Neuronal stem cell (in vitro differentiated cells): ENCODE measurements around the gene CEP152.
"Not testable (repeated sequence)": the region's sequence is repeated elsewhere in the genome, so short reads cannot be mapped to it uniquely, and the experiment has no call there.

Experiments
- DNase-seq: peaks from one replicate; pipeline ENCODE4 v3.0.0-alpha.2; 2013; ENCODE audit warnings: low spot score
- H2AFZ ChIP-seq: one replicate; pipeline ENCODE4 v1.6.1; 2013; ENCODE audit warnings: mild to moderate bottlenecking, low read length, inconsistent platforms
- H2AK5ac ChIP-seq: 2 replicates; pipeline ENCODE4 v1.6.1; 2013; ENCODE audit warnings: low read depth, mild to moderate bottlenecking, inconsistent platforms, low read length, moderate library complexity, mixed read lengths
- H2BK120ac ChIP-seq: 2 replicates; pipeline ENCODE4 v1.6.1; 2013; ENCODE audit warnings: low read depth, mild to moderate bottlenecking, inconsistent platforms, low read length, moderate library complexity, mixed read lengths
- H2BK12ac ChIP-seq: one replicate; pipeline ENCODE4 v1.6.1; 2013; ENCODE audit warnings: low read length, inconsistent platforms
- H2BK15ac ChIP-seq: 2 replicates; pipeline ENCODE4 v1.6.1; 2013; ENCODE audit warnings: mild to moderate bottlenecking, low read length, inconsistent platforms, mixed read lengths
- H2BK5ac ChIP-seq: one replicate; pipeline ENCODE4 v1.6.1; 2013; ENCODE audit warnings: inconsistent platforms, mild to moderate bottlenecking, low read length, moderate library complexity
- H3K14ac ChIP-seq: one replicate; pipeline ENCODE4 v1.6.1; 2013; ENCODE audit warnings: low read length, inconsistent platforms
- H3K18ac ChIP-seq: 2 replicates; pipeline ENCODE4 v1.6.1; 2013; ENCODE audit warnings: low read length, inconsistent platforms
- H3K23ac ChIP-seq: 2 replicates; pipeline ENCODE4 v1.6.1; 2013; ENCODE audit warnings: low read depth, mild to moderate bottlenecking, mixed read lengths, low read length, inconsistent platforms; ENCODE audit not compliant: poor library complexity
- H3K27ac ChIP-seq: replicated peaks from 3 replicates; pipeline ENCODE4 v1.5.1; 2013; ENCODE audit warnings: low read length, inconsistent platforms
- H3K27me3 ChIP-seq, 3 experiments: 2 replicates each; pipeline ENCODE4 v1.6.1; 2013; ENCODE audit warnings: low read length in 3 of 3, mild to moderate bottlenecking in 2 of 3, inconsistent platforms in 1 of 3, low read depth in 1 of 3, mixed read lengths in 1 of 3, moderate library complexity in 1 of 3; ENCODE audit not compliant: control insufficient read depth in 3 of 3, insufficient read depth in 3 of 3
- H3K36me3 ChIP-seq, 2 donors: replicated peaks in 1 of 2; 2 replicates each; pipeline ENCODE4 v1.6.1; 2013; ENCODE audit warnings: low read length in 2 of 2; ENCODE audit not compliant: control insufficient read depth in 2 of 2, insufficient read depth in 2 of 2
- H3K4ac ChIP-seq: 2 replicates; pipeline ENCODE4 v1.6.1; 2013; ENCODE audit warnings: inconsistent platforms, mild to moderate bottlenecking, low read length, moderate library complexity
- H3K4me1 ChIP-seq, 2 donors: 1 replicate in 1 of 2; 2 replicates in 1 of 2; pipeline ENCODE4 v1.6.1; 2013; ENCODE audit warnings: low read length in 2 of 2, low read depth in 1 of 2; ENCODE audit not compliant: control insufficient read depth in 2 of 2, insufficient read depth in 1 of 2
- H3K4me2 ChIP-seq: one replicate; pipeline ENCODE4 v1.6.1; 2013; ENCODE audit warnings: mild to moderate bottlenecking, low read length, inconsistent platforms; ENCODE audit not compliant: insufficient read depth, poor library complexity, severe bottlenecking
- H3K4me3 ChIP-seq, 2 donors: 2 replicates each; pipeline ENCODE4 v1.5.1; 2013; ENCODE audit warnings: low read length in 2 of 2, mild to moderate bottlenecking in 2 of 2, inconsistent platforms in 1 of 2, moderate library complexity in 1 of 2
- H3K79me1 ChIP-seq: one replicate; pipeline ENCODE4 v1.6.1; 2013; ENCODE audit warnings: low read depth, mild to moderate bottlenecking, inconsistent platforms, low read length, moderate library complexity
- H3K9ac ChIP-seq: one replicate; pipeline ENCODE4 v1.6.1; 2013; ENCODE audit warnings: mild to moderate bottlenecking, low read depth, low read length, inconsistent platforms; ENCODE audit not compliant: poor library complexity
- H3K9me3 ChIP-seq, 2 donors: replicated peaks in 1 of 2; 2 replicates each; pipeline versions ENCODE3 to v1.6.1; 2013; ENCODE audit warnings: low read length in 2 of 2, mild to moderate bottlenecking in 2 of 2, inconsistent platforms in 1 of 2, low read depth in 1 of 2, mixed read lengths in 1 of 2, moderate library complexity in 1 of 2; ENCODE audit not compliant: control insufficient read depth in 2 of 2, insufficient read depth in 1 of 2
- H4K8ac ChIP-seq: one replicate; pipeline ENCODE4 v1.6.1; 2013; ENCODE audit warnings: low read depth, mild to moderate bottlenecking, inconsistent platforms, low read length, moderate library complexity
- H4K91ac ChIP-seq: one replicate; pipeline ENCODE4 v1.6.1; 2013; ENCODE audit warnings: low read length, low read depth, mild to moderate bottlenecking, inconsistent platforms; ENCODE audit not compliant: poor library complexity
- WGBS, 2 donors: extraction: QIAGEN DNeasy Blood & Tissue Kit; methylation state at CpG; one replicate each; pipeline ENCODE4 v1.1.7; 2013; ENCODE audit warnings: missing lambda C conversion rate in 2 of 2, mixed read lengths in 1 of 2; ENCODE audit not compliant: insufficient read length in 2 of 2, insufficient replicate concordance in 1 of 2; ENCODE audit errors: extremely low coverage in 2 of 2; 5-methylcytosine and 5-hydroxymethylcytosine counted together

Gene CEP152

GRCh38 chr15:48856942-48857341 lies 46.1 kb upstream of the CEP152 start:
- peak overlapping the region; percentile 54 for H2AFZ ChIP-seq
- no peak overlapping the region for H3K14ac ChIP-seq
- no CpG with 5 or more reads among the region's 2 CpGs for whole genome bisulfite sequencing, 2 donors
- DNase-seq: no peak
- H4K91ac ChIP-seq: no peak overlapping the region
- no peak overlapping the region for H3K4me2 ChIP-seq
- H3K27ac ChIP-seq: no peak overlapping the region
- no peaks in the 10 kb centered on the region for H3K9me3 ChIP-seq
- H2BK15ac ChIP-seq: no peak overlapping the region
- no peak overlapping the region for H2BK5ac ChIP-seq
- no peak overlapping the region for H3K9ac ChIP-seq
- H3K18ac ChIP-seq: no peak overlapping the region
- no peak overlapping the region for H3K4me3 ChIP-seq
- H2BK120ac ChIP-seq: no peak overlapping the region
- H3K27me3 ChIP-seq: no peaks in the 10 kb centered on the region
- no peaks in the 10 kb centered on the region for H3K36me3 ChIP-seq
- H2AK5ac ChIP-seq: no peak overlapping the region
- no peak overlapping the region for H3K23ac ChIP-seq
- peaks cover 1 to 13% of the 10 kb centered on the region in 2 donors for H3K4me1 ChIP-seq
- H3K4ac ChIP-seq: no peak overlapping the region
- H3K79me1 ChIP-seq: no peaks in the 10 kb centered on the region
- no peak overlapping the region for H2BK12ac ChIP-seq
- no peak overlapping the region for H4K8ac ChIP-seq

DNA sequence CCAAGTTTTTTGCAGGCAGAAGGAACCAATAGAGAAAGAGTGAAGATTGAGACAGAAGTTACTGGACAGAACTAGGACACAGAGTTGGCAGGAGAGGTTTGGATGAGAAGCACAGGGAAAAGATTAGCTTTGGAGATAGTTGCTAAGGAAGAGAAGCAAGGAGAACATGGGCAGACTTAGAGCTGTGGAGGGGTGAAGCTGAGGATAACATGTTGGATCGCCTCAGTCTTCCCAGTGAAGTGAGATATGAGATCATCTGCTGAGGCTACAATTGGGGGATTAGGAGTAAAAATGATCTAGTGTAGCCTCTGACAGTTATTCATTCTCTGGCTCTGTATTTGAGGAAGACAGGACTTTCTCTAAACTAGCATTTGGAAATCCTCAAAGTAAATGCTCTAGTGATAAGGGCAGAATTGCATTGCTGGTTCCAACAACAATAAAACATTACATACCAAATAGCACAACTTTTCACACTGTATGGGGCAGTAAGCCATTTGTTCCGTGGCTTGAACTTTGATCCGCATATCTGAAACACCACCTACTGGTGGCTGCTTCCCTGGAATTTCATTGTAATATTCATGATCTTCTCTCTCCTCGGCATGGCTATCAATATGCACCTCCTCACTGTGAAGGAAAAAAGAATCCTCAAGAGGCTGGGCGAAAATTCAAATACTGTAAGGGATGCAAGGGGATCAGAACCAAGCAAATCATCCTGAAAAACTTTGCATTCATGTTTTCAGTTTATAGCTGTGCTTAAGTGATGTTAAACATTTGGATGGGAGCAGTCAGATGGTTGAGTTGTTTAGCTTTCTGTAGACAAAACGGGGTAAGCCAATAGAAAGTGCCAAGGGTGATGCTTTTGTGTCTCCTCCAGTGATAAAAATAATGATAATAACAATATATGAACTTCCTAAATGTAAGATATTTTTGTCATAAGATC lies 44.9 kb upstream of the CEP152 start:
- no peak overlapping the region for H2BK5ac ChIP-seq
- no peaks in the 10 kb centered on the region for H3K36me3 ChIP-seq
- H3K79me1 ChIP-seq: no peaks in the 10 kb centered on the region
- H3K27ac ChIP-seq: no peak overlapping the region
- no peak overlapping the region for H2BK120ac ChIP-seq
- no peak overlapping the region for H2BK15ac ChIP-seq
- no peak overlapping the region for H3K4me3 ChIP-seq
- no peak overlapping the region for H3K9ac ChIP-seq
- H3K27me3 ChIP-seq: no peaks in the 10 kb centered on the region
- no CpG with 5 or more reads among the region's 6 CpGs for WGBS, 2 donors
- H2BK12ac ChIP-seq: no peak overlapping the region
- no peak overlapping the region for H4K8ac ChIP-seq
- no peak overlapping the region for H4K91ac ChIP-seq
- peak overlapping the region; percentile 33 for H2AFZ ChIP-seq
- no peaks in the 10 kb centered on the region for H3K9me3 ChIP-seq
- no peak overlapping the region for H2AK5ac ChIP-seq
- H3K23ac ChIP-seq: no peak overlapping the region
- no peak for DNase-seq
- no peak overlapping the region for H3K4me2 ChIP-seq
- no peak overlapping the region for H3K14ac ChIP-seq
- H3K4ac ChIP-seq: no peak overlapping the region
- peaks cover 1 to 13% of the 10 kb centered on the region in 2 donors for H3K4me1 ChIP-seq
- no peak overlapping the region for H3K18ac ChIP-seq

GRCh38 chr15:48854434-48854833 lies 43.6 kb upstream of the CEP152 start:
- H3K4me1 ChIP-seq: peaks cover 1 to 13% of the 10 kb centered on the region in 2 donors
- not testable (repeated sequence) for H3K4ac ChIP-seq, H3K9ac ChIP-seq, H3K4me3 ChIP-seq, H3K79me1 ChIP-seq, H2AFZ ChIP-seq, H3K36me3 ChIP-seq, H4K8ac ChIP-seq, H3K27ac ChIP-seq, H2AK5ac ChIP-seq, H2BK5ac ChIP-seq, DNase-seq, H3K9me3 ChIP-seq, H4K91ac ChIP-seq, H3K23ac ChIP-seq, H3K14ac ChIP-seq, H2BK15ac ChIP-seq, H2BK12ac ChIP-seq, H3K18ac ChIP-seq, H3K4me2 ChIP-seq, H2BK120ac ChIP-seq, H3K27me3 ChIP-seq
- WGBS, 2 donors: no CpG with 5 or more reads among the region's 3 CpGs

DNA sequence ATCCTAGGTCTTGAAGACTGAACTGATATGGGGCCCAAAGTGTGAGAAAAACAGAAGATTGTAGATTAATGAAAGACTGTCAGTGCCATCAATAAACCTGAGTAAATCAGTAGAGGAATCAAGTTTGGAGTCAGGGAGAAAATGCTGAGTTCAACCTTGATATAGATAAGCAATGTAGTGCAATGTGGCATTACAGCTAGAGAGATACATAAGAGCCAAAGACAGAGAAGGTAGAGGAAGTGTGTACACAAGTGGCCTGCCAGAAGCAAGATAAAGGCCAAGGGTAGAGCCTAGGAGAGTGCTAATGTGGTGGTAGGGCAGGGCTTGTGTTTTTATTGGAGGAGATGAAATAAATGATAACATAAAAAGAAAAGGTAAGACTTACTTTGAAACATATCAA lies 41.1 kb upstream of the CEP152 start:
- Histone ChIP-seq H2AFZ (no peak overlapping the region), H4K91ac (no peak overlapping the region), H3K4ac (no peak overlapping the region), H2BK15ac (no peak overlapping the region), H3K36me3 (no peaks in the 10 kb centered on the region), H3K4me2 (no peak overlapping the region), H3K9me3 (no peaks in the 10 kb centered on the region), H3K18ac (no peak overlapping the region), H3K27me3 (no peaks in the 10 kb centered on the region), H3K23ac (no peak overlapping the region), H2AK5ac (no peak overlapping the region), H2BK120ac (no peak overlapping the region), H3K14ac (no peak overlapping the region), H3K4me1 (peaks cover 1 to 11% of the 10 kb centered on the region in 2 donors), H3K79me1 (no peaks in the 10 kb centered on the region), H3K4me3 (no peak overlapping the region), H2BK12ac (no peak overlapping the region), H3K27ac (no peak overlapping the region), H4K8ac (no peak overlapping the region), H2BK5ac (no peak overlapping the region), H3K9ac (no peak overlapping the region)
- DNase-seq: no peak
